ENCODE results near the gene NPEPL1.

DNA sequence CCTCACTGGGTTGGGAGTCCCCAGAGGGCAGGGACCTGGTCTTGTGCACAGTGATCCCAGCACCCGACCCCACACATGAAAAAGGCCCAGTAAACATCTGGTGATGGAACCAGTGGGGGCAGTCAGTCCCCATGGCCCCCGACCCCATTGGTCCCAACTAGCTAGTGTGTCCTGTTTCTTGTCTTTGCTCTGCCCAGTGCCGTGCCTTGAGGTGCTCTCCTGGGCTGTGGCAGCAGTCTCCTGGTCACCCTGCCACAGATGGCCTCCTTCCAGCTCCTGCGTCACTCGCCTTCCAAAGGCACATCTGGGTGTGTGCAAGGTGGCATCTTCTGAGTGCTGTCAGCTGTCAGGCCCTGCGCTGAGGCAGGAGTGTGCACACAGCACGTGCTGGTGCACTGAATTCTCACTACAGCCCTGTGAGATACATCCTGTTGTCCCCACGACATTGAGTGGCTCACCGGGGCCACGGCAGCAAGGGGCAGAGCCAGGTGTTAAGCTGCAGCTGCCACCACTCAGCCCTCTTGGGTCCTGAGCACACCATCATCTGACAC is 3.9 kb downstream of the NPEPL1 start:
- TF ChIP-seq RXRA (IDR thresholded peaks at IDR 0.05; ENCODE audit: insufficient read depth, low read depth, low read length) (no peak), SIX5 (IDR thresholded peaks at IDR 0.05; ENCODE audit: low read depth, low read length) (no peak), TAF1 (IDR thresholded peaks at IDR 0.05; ENCODE audit: low read depth, low read length) (no peak), CHD2 (IDR thresholded peaks at IDR 0.05; ENCODE audit: low read length) (no peak), POLR2AphosphoS5 (IDR thresholded peaks at IDR 0.05; ENCODE audit: low read depth, low read length) (no peak), CHD1 (IDR thresholded peaks at IDR 0.05; ENCODE audit: low read depth, low read length) (no peak)
- TF ChIP-seq, protein P1, sequence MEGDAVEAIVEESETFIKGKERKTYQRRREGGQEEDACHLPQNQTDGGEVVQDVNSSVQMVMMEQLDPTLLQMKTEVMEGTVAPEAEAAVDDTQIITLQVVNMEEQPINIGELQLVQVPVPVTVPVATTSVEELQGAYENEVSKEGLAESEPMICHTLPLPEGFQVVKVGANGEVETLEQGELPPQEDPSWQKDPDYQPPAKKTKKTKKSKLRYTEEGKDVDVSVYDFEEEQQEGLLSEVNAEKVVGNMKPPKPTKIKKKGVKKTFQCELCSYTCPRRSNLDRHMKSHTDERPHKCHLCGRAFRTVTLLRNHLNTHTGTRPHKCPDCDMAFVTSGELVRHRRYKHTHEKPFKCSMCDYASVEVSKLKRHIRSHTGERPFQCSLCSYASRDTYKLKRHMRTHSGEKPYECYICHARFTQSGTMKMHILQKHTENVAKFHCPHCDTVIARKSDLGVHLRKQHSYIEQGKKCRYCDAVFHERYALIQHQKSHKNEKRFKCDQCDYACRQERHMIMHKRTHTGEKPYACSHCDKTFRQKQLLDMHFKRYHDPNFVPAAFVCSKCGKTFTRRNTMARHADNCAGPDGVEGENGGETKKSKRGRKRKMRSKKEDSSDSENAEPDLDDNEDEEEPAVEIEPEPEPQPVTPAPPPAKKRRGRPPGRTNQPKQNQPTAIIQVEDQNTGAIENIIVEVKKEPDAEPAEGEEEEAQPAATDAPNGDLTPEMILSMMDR (IDR thresholded peaks at IDR 0.05; ENCODE audit: control extremely low read depth in 1 of 3, insufficient read depth in 1 of 3, low read depth in 1 of 3, low read length in 3 of 3), result no peak
- TF ChIP-seq, protein P2, sequence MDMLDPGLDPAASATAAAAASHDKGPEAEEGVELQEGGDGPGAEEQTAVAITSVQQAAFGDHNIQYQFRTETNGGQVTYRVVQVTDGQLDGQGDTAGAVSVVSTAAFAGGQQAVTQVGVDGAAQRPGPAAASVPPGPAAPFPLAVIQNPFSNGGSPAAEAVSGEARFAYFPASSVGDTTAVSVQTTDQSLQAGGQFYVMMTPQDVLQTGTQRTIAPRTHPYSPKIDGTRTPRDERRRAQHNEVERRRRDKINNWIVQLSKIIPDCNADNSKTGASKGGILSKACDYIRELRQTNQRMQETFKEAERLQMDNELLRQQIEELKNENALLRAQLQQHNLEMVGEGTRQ (IDR thresholded peaks at IDR 0.05; ENCODE audit: low read length), result no peak
- TF ChIP-seq, protein P3, sequence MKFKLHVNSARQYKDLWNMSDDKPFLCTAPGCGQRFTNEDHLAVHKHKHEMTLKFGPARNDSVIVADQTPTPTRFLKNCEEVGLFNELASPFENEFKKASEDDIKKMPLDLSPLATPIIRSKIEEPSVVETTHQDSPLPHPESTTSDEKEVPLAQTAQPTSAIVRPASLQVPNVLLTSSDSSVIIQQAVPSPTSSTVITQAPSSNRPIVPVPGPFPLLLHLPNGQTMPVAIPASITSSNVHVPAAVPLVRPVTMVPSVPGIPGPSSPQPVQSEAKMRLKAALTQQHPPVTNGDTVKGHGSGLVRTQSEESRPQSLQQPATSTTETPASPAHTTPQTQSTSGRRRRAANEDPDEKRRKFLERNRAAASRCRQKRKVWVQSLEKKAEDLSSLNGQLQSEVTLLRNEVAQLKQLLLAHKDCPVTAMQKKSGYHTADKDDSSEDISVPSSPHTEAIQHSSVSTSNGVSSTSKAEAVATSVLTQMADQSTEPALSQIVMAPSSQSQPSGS (IDR thresholded peaks at IDR 0.05; ENCODE audit: low read length), result no peak

Measured in H1 (cell line).